GM18517 (cell line): Measurements from ENCODE around the gene MRPL55.

Experiments used
- ATAC-seq: cut with Tn5 transposase; IDR thresholded peaks from one replicate; pipeline ENCODE4 v1.9.1; 2021; ENCODE audit warnings: mild to moderate bottlenecking, moderate library complexity; ENCODE audit not compliant: unreplicated experiment

The MRPL55 gene

DNA sequence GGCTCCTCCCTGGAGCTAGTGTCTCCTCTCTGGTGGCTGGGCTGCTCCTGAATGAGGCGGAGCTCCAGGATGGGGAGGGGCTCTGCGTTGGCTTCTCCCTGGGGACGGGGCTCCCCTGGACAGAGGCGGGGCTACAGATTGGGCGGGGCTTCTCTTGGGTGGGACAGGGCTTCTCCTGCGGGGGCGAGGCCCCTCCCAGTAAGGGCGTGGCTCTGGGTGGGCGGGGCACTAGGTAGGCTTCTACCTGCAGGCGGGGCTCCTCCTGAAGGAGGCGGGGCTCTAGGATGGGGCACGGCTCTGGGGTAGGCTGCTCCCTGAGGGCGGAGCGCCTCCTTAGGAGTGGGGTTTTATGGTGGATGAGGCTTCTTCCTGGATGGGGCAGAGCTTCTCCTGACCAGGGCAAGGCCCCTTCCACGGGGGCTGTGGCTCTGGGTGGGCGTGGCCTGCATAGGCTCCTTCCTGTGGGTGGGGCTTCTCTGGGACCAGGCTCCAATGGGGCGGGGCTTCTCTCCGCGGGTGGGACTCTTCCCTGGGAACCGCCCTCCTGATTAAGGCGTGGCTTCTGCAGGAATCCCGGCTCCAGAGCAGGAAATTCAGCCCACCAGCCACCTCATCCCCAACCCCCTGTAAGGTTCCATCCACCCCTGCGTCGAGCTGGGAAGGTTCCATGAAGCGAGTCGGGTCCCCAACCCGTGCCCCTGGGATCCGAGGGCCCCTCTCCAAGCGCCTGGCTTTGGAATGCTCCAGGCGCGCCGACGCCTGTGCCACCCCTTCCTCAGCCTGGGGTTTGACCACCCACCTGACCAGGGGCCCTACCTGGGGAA, 49.3 kb downstream of the MRPL55 start:
- no peak for ATAC-seq

GRCh38 chr1:228058949-228059633, 50.0 kb downstream of the MRPL55 start:
- no peak for ATAC-seq

DNA sequence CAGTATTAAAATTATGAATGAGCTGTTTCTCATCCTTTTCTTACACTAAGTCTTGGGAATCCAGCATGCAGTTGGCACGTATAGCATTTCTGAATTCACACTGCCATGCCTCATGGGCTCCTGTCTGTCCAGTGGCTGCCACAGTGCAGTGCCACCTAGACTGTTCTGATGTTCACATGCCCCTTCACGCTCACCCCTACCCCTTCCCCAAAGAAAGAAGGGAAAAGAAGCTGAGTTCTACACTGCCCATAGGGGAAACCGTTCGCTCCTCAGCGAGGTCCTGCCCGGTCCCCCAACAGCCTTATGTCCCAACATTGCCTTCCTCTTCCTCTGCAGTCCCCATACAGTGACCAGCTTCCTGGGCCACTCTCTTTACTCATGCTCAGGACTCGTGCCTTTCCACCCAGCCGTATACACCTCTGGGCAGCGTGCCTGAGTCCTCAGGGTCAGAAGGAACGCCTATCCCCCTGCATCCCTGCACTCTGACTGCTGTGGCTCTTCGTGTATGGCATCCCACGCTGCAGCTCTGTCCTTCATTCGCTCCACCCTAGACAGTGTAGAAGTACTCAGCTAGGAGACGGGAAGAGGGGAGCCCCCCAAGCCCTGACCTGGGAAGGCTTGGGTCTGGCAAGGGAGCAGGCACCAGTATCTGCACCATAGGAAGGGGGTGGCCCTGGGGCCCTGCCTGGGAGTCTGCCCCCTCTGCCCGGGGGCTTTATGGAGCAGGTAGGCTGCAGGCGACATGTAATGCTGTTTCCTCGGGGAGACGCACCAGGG, 50.7 kb downstream of the MRPL55 start:
- ATAC-seq, result no peak
